Lung (tissue), 12 donors: ENCODE measurements around the gene NLGN1. TPM values are rescaled to one million over a fixed set of nuclear protein-coding genes. Genes with fewer than 3 reads are reported as not detected.

Experiments
- ATAC-seq: fragments of 200-7000 bp; cut with Tn5 transposase; one replicate; pipeline ENCODE4 v1.9.1; 2020; ENCODE audit warnings: moderate number of reproducible peaks; ENCODE audit not compliant: insufficient read depth, low FRiP score
- DNase-seq, 3 donors: peaks; one replicate each; pipeline ENCODE4 v3.0.0-alpha.2; 2013 to 2017
- H3K27ac ChIP-seq, 2 donors: one replicate each; pipeline ENCODE4 v1.5.1; 2013; ENCODE audit warnings: mild to moderate bottlenecking in 2 of 2, moderate library complexity in 2 of 2, control low read depth in 1 of 2, inconsistent platforms in 1 of 2, low read depth in 1 of 2, low read length in 1 of 2
- H3K27me3 ChIP-seq, 3 donors: one replicate each; pipeline ENCODE4 v1.5.1; 2013; ENCODE audit warnings: low read length in 2 of 3; ENCODE audit not compliant: control insufficient read depth in 3 of 3, insufficient read depth in 3 of 3
- H3K36me3 ChIP-seq, 4 donors: one replicate each; pipeline ENCODE4 v1.5.1; 2013; ENCODE audit warnings: low read length in 4 of 4, mild to moderate bottlenecking in 1 of 4, moderate library complexity in 1 of 4; ENCODE audit not compliant: control insufficient read depth in 4 of 4, insufficient read depth in 4 of 4
- H3K4me1 ChIP-seq, 5 donors: one replicate each; pipeline ENCODE4 v1.5.1; 2013; ENCODE audit warnings: low read length in 5 of 5, mild to moderate bottlenecking in 2 of 5, moderate library complexity in 1 of 5; ENCODE audit not compliant: control insufficient read depth in 5 of 5, insufficient read depth in 5 of 5
- H3K4me3 ChIP-seq: one replicate; pipeline ENCODE4 v1.5.1; 2013; ENCODE audit warnings: mild to moderate bottlenecking, control low read depth, moderate library complexity
- H3K9ac ChIP-seq, 2 donors: one replicate each; pipeline ENCODE4 v1.5.1; 2013; ENCODE audit warnings: low read length in 2 of 2, control low read depth in 1 of 2; ENCODE audit not compliant: insufficient read depth in 1 of 2
- H3K9me3 ChIP-seq, 4 donors: one replicate each; pipeline ENCODE4 v1.5.1; 2013; ENCODE audit warnings: low read length in 3 of 4, mild to moderate bottlenecking in 1 of 4, moderate library complexity in 1 of 4; ENCODE audit not compliant: control insufficient read depth in 4 of 4, insufficient read depth in 3 of 4
- WGBS, 2 donors: extraction: QIAGEN DNeasy Blood & Tissue Kit; methylation state at CpG; one replicate each; pipeline ENCODE4 v1.1.7; 2013; 5-methylcytosine and 5-hydroxymethylcytosine counted together
- polyA plus RNA-seq, 2 donors: library from polyadenylated mRNA; stranded (reverse); fragments of 200-250 nt; gene quantifications; one replicate each; pipeline ENCODE4 v1.2.1, GENCODE V29; 2013
- total RNA-seq, 2 donors: library from RNA; depleted of rRNA in 1 of 2; stranded (reverse); fragments of >200 nt in 1 of 2; gene quantifications; one replicate each; pipeline ENCODE4 v1.2.1, GENCODE V29; 2014 to 2021
- TF ChIP-seq, protein P1 (sequence below): IDR thresholded peaks from 2 replicates; pipeline ENCODE4 v1.5.1; 2012; ENCODE audit warnings: mild to moderate bottlenecking; ENCODE audit errors: control extremely low read depth, extremely low read depth
- donor health status: control.
- donor health status: control.
- donor health status: Bipolar disorder and iron deficiency.
- donor health status: healthy.
- donor health status: DM: yes; HTN: yes; CAD: no.

NLGN1 gene
- total and polyA plus RNA-seq, 4 donors = 0.24 to 22.2 (median 1.9) TPM

- Histone ChIP-seq H3K4me1 (peaks cover 0 to under 1% (median 0%) of the 10 kb centered on the region in 5 donors), H3K27ac (no peak overlapping the region), H3K9me3 (peaks cover 0 to 2% (median 0%) of the 10 kb centered on the region in 4 donors), H3K36me3 (peaks cover 0 to 5% (median 2%) of the 10 kb centered on the region in 4 donors), H3K9ac (no peak overlapping the region), H3K27me3 (no peaks in the 10 kb centered on the region), H3K4me3 (no peak overlapping the region)
- TF ChIP-seq, protein P1, sequence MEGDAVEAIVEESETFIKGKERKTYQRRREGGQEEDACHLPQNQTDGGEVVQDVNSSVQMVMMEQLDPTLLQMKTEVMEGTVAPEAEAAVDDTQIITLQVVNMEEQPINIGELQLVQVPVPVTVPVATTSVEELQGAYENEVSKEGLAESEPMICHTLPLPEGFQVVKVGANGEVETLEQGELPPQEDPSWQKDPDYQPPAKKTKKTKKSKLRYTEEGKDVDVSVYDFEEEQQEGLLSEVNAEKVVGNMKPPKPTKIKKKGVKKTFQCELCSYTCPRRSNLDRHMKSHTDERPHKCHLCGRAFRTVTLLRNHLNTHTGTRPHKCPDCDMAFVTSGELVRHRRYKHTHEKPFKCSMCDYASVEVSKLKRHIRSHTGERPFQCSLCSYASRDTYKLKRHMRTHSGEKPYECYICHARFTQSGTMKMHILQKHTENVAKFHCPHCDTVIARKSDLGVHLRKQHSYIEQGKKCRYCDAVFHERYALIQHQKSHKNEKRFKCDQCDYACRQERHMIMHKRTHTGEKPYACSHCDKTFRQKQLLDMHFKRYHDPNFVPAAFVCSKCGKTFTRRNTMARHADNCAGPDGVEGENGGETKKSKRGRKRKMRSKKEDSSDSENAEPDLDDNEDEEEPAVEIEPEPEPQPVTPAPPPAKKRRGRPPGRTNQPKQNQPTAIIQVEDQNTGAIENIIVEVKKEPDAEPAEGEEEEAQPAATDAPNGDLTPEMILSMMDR = no peak
- DNase-seq (no peak), ATAC-seq (no peak)
- WGBS, 2 donors = 88 to 92% methylated on average over 3 of the region's 3 CpGs
These were observed 882.6 kb downstream of the NLGN1 start for GRCh38 chr3:174280186-174280585.

- H3K9ac ChIP-seq = no peak overlapping the region
- TF ChIP-seq, protein P1 = no peak
These were observed 887.8 kb downstream of the NLGN1 start for GRCh38 chr3:174285242-174285864.

GRCh38 chr3:174287705-174288104 lies 890.2 kb downstream of the NLGN1 start:
- 79 to 83% methylated on average over 1 of the region's 1 CpG for WGBS, 2 donors
- Histone ChIP-seq H3K4me3 (no peak overlapping the region), H3K27me3 (no peaks in the 10 kb centered on the region), H3K9me3 (no peaks in the 10 kb centered on the region), H3K9ac (no peak overlapping the region), H3K36me3 (no peaks in the 10 kb centered on the region), H3K4me1 (peaks cover 0 to 5% (median 0%) of the 10 kb centered on the region in 5 donors), H3K27ac (no peak overlapping the region)
- ATAC-seq (no peak), DNase-seq (no peak)
- TF ChIP-seq, protein P1 = no peak

More at GRCh38 chr3:174285242-174285864, 887.8 kb downstream of the NLGN1 start:
- 48 to 79% methylated on average over 3 of the region's 3 CpGs for WGBS, 2 donors
- ATAC-seq (no peak), DNase-seq (peak in 2 of 3 donors; percentile 23 to 36)
- H3K9me3 ChIP-seq = peaks cover 0 to 2% (median 0%) of the 10 kb centered on the region in 4 donors
- H3K27me3 ChIP-seq = no peaks in the 10 kb centered on the region
- H3K4me3 ChIP-seq = no peak overlapping the region
- H3K36me3 ChIP-seq = peaks cover 0 to 5% (median 2%) of the 10 kb centered on the region in 4 donors
- no peak overlapping the region for H3K27ac ChIP-seq
- H3K4me1 ChIP-seq = peaks cover 0 to 5% (median 0%) of the 10 kb centered on the region in 5 donors

GRCh38 chr3:174294616-174295015 lies 897.1 kb downstream of the NLGN1 start:
- H3K4me3 ChIP-seq = no peak overlapping the region
- no peak overlapping the region for H3K9ac ChIP-seq
- no peaks in the 10 kb centered on the region for H3K36me3 ChIP-seq
- TF ChIP-seq, protein P1 = no peak
- ATAC-seq = no peak
- no peaks in the 10 kb centered on the region for H3K27me3 ChIP-seq
- H3K27ac ChIP-seq = no peak overlapping the region
- no peak for DNase-seq
- no peaks in the 10 kb centered on the region for H3K9me3 ChIP-seq
- no peaks in the 10 kb centered on the region for H3K4me1 ChIP-seq
